Body of pancreas (tissue), 4 donors: ENCODE results near the gene OXCT1.

ENCODE experiments used
- POLR2A ChIP-seq, 3 donors: fragments of 450-650 bp; IDR thresholded peaks; one replicate each; pipeline ENCODE4 v1.6.1; 2016; ENCODE audit warnings: antibody characterized with exemption in 3 of 3, mild to moderate bottlenecking in 2 of 3
- TF ChIP-seq, protein P1 (sequence below), 7 experiments: fragments of 450-650 bp in 4 of 7; fragments of 200-600 bp in 3 of 7; sonication (generic) in 3 of 7; IDR thresholded peaks; one replicate each; pipeline ENCODE4 v1.5.1; 2016 to 2019; ENCODE audit warnings: antibody characterized with exemption in 7 of 7

DNA sequence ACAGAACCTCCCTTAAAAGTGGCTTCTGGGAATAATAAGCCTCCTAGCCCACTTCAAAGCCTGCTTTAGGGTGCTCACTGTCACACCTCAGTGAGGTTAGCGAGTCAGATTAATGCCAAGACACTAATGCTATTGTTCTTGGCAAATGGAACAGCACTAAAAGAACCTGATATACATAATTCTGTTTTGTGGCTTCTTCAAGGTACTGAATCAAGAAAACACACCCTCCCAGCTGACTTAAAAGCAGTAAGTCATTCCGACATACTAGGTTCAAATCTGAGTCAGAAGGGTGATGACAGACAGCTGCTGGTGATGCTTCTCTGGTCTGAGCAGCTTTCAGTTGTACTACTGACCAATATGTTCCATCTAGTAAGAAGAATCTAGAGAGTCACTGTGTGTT, 121.6 kb downstream of the OXCT1 start:
- TF ChIP-seq, protein P1, sequence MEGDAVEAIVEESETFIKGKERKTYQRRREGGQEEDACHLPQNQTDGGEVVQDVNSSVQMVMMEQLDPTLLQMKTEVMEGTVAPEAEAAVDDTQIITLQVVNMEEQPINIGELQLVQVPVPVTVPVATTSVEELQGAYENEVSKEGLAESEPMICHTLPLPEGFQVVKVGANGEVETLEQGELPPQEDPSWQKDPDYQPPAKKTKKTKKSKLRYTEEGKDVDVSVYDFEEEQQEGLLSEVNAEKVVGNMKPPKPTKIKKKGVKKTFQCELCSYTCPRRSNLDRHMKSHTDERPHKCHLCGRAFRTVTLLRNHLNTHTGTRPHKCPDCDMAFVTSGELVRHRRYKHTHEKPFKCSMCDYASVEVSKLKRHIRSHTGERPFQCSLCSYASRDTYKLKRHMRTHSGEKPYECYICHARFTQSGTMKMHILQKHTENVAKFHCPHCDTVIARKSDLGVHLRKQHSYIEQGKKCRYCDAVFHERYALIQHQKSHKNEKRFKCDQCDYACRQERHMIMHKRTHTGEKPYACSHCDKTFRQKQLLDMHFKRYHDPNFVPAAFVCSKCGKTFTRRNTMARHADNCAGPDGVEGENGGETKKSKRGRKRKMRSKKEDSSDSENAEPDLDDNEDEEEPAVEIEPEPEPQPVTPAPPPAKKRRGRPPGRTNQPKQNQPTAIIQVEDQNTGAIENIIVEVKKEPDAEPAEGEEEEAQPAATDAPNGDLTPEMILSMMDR (IDR thresholded peaks at IDR 0.05) = no peak
- no peak for TF ChIP-seq POLR2A (IDR thresholded peaks at IDR 0.05)
